SK-N-SH (cell line): ENCODE results near the gene TOMM20.
"Not testable (repeated sequence)": the region's sequence is repeated elsewhere in the genome, so short reads cannot be mapped to it uniquely, and the experiment has no call there.

Experiments
- CTCF ChIP-seq: fragments of 200-600 bp; sonication (generic); IDR thresholded peaks from 2 replicates; pipeline ENCODE4 v1.6.1; 2017; ENCODE audit warnings: antibody characterized with exemption, mild to moderate bottlenecking, moderate library complexity
- EZH2phosphoT487 ChIP-seq: fragments of 200-600 bp; sonication (generic); IDR thresholded peaks from 2 replicates; pipeline ENCODE4 v1.6.1; 2017; ENCODE audit warnings: low read depth, mixed run types, mild to moderate bottlenecking, antibody characterized with exemption, moderate library complexity, borderline replicate concordance
- MAX ChIP-seq: IDR thresholded peaks from 2 replicates; pipeline ENCODE4 v1.4.0; 2012; ENCODE audit warnings: low read depth
- MXI1 ChIP-seq: IDR thresholded peaks from 2 replicates; pipeline ENCODE4 v1.6.1; 2012; ENCODE audit warnings: mild to moderate bottlenecking, low read depth, low read length, improper control_type of control experiment
- POLR2AphosphoS5 ChIP-seq: IDR thresholded peaks from 2 replicates; pipeline ENCODE4 v1.6.1; 2012; ENCODE audit warnings: low read depth, low read length
- RCOR1 ChIP-seq: fragments of 150-350 bp; IDR thresholded peaks from 2 replicates; pipeline ENCODE4 v1.6.1; 2017; ENCODE audit warnings: antibody characterized with exemption, low read length
- REST ChIP-seq: IDR thresholded peaks from 2 replicates; pipeline ENCODE4 v1.6.1; 2012; ENCODE audit warnings: mild to moderate bottlenecking, low read depth, low read length, moderate library complexity
- SIN3A ChIP-seq: IDR thresholded peaks from 2 replicates; pipeline ENCODE4 v1.6.1; 2012; ENCODE audit warnings: low read depth, mild to moderate bottlenecking, low read length, moderate library complexity, borderline replicate concordance
- USF1 ChIP-seq: IDR thresholded peaks from 2 replicates; pipeline ENCODE4 v1.4.0; 2012; ENCODE audit warnings: low read depth, borderline replicate concordance
- ZBTB33 ChIP-seq: IDR thresholded peaks from 2 replicates; pipeline ENCODE4 v1.4.0; 2012; ENCODE audit warnings: low read depth, borderline replicate concordance

GRCh38 chr1:235080788-235081187, 47.8 kb downstream of the TOMM20 start:
- not testable (repeated sequence) for TF ChIP-seq CTCF, POLR2AphosphoS5, MAX, EZH2phosphoT487, RCOR1, SIN3A, USF1, MXI1, ZBTB33, REST
